Measurements from ENCODE around the gene LHFPL6.

- TF ChIP-seq FOXM1 (IDR thresholded peaks at IDR 0.05; ENCODE audit: borderline replicate concordance) = no peak
- no peak for TF ChIP-seq FOXK2 (IDR thresholded peaks at IDR 0.05)
- no peak for TF ChIP-seq SP1 (IDR thresholded peaks at IDR 0.05)
Measured at GRCh38 chr13:39499604-39500003, 103.4 kb downstream of the LHFPL6 start.

Measured in HEK293T (cell line).